GM21737 (cell line): ENCODE data around the gene EFCAB6.

ENCODE experiments used
- ATAC-seq: cut with Tn5 transposase; IDR thresholded peaks from one replicate; pipeline ENCODE4 v1.9.1; 2021; ENCODE audit warnings: mild to moderate bottlenecking, moderate library complexity; ENCODE audit not compliant: unreplicated experiment

EFCAB6 gene

DNA sequence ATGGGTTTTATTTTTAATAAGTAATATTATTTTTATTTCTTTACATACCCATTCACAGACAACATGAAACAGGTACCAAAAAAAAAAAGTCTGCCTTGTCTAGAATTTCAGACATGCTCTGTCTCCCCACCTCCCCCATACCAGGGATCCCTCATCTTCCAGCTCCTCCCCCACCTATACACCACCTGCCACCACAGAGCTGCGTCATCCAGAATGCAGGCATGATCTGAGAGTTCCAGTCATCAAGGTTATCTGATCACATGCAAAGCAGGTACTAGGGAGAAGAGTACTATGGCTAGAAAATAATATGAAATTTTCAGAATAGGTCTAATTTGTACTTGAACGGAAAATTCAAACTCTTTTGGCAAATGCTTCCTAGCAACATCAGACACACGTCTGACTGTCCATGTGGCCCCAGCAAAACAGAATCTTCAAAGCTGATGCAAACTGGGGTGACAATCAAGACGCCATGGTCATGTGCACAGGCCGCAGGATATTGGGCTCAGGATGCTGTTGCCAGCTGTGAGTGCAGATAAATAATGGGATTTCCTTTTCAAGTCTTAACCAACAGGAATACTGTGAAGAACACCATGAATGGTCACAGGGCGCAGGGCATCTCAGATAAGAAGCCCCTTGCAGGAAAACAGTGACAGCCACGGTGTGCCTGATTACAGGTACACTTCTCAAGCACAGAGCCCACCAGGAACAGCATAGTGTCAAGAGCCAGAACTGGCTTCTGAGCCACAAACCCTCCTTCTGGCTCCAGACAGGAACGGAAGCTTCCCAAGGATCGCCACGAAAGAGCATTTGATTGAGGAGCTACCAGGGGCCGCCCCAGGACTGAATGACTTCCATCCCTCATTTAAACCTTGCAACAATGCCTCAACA lies 169.5 kb downstream of the EFCAB6 start:
- no peak for ATAC-seq

- no peak for ATAC-seq
Measured at GRCh38 chr22:43639228-43639948, 172.7 kb downstream of the EFCAB6 start.

GRCh38 chr22:43637275-43638260 lies 174.5 kb downstream of the EFCAB6 start:
- ATAC-seq = no peak

- no peak for ATAC-seq
Measured at GRCh38 chr22:43636086-43636485, 176.0 kb downstream of the EFCAB6 start.

DNA sequence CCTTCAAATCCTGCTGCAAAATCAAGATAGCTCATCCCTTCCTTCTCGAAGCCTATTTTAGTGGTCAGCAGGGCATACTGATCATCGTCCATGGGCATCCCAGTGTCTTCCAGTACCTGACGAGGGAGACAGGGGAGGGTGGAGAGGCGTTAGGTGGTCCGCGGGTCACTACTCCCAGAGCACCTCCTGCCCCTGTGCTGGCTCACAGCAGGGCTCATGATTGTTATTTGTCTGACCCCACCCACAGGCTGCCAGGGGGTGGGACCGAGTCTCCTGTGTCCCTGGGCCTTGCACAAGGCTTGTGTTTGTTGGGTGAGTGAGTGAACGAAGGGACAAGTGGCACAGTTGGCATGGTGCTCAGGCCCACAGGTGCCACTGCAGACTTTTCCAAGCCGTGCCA lies 177.0 kb downstream of the EFCAB6 start:
- ATAC-seq = no peak

DNA sequence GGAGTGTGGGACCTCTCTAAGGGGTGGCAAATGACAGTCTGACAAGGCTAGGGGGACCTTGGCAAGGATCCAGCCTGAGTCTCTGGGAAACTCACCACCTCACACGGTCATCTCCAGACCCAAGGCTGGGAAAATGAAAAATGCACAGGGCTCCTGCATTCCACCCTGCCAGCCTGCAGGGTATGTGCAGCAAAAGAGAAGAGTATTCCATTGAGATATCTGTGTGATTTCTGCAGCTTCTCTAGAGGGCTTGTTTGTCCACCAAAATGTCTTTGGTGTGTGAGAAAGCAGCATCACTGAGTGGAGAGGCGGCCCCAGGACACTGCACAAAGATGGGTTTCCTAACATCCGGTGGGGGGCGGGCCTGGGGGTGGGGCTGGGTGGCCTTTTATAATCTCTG lies 177.8 kb downstream of the EFCAB6 start:
- no peak for ATAC-seq

- ATAC-seq = no peak
Measured at GRCh38 chr22:43633631-43634285, 178.3 kb downstream of the EFCAB6 start.

- ATAC-seq = no peak
Measured at GRCh38 chr22:43631846-43632245, 180.3 kb downstream of the EFCAB6 start.

DNA sequence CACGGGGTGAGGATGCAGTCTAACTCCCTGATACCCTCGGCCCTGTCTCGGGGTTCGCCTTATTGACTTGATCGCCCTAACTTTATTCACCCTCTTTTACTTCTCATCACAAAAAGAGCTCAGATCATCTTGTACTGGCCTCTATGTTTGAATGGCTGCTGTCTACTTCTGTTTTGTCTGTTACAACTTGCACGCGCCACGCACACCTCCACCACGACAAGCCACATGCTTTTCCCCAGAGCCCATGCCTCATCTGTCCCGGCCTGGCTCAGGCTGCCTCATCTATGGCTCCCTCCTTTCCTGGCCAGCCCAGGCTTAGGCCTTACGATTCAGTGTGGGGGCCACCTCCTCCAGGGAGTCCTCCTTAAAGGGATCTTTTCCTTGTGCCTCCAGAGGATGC lies 180.9 kb downstream of the EFCAB6 start:
- no peak for ATAC-seq

DNA sequence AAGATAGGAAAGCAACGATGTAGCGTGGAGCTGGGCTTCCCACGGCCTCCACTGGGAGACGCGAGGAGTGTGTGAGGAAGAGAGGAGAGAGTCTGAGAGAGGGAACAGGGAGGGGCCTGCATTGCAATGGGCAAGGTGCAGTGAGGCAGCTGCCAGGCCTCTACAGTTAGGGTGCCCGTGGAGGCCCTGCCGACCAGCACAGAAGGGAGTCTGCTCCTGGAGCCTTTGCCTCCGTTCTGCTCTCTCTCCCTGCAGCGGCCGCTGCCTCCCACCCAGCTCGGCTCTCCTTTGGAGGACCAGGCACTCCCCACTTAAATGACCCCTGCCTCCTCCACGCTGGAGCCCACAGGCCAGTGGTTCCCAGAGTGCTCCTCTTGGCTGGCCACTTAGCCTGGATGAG lies 181.7 kb downstream of the EFCAB6 start:
- no peak for ATAC-seq

DNA sequence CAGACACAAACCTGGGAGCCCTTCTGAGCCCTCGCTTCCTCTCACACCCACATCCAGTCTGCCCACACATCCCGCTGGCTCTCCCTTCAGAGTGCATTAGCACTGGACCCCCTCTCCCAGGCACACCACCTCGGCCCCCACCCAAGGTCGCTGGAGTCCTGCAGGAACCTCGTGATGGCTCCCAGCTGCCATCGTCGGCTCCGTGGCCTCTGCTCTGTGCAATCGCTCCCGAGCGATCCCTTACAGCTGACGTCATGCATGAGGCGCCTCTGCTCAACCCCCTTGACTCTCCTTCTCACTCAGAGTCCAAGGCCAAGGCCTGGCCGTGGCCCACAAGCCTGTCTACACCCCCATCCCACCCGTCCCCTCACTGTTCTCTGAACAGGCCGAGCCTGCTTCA lies 183.9 kb downstream of the EFCAB6 start:
- no peak for ATAC-seq

- no peak for ATAC-seq
Measured at GRCh38 chr22:43627485-43628213, 184.5 kb downstream of the EFCAB6 start.

GRCh38 chr22:43625242-43625641 lies 186.9 kb downstream of the EFCAB6 start:
- no peak for ATAC-seq

GRCh38 chr22:43624144-43624998 lies 187.7 kb downstream of the EFCAB6 start:
- no peak for ATAC-seq

DNA sequence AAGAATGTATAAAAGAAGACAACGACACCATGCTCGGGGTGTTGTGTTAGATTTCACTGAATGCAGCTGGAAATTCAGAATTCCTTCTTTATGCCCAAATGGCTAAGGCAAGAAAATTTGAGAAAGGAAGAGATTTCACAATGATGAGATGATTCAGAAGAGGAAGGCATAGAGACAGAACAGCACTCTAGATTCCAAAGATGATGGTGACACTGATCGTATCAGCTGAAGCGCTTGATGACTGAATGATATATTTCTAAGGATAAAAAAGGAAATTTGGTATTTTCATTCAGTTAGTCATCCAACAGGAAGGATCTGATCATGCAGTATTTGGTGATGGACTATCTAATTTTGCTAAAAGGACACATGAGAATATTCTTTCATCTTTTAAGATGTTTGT lies 189.2 kb downstream of the EFCAB6 start:
- ATAC-seq = no peak

DNA sequence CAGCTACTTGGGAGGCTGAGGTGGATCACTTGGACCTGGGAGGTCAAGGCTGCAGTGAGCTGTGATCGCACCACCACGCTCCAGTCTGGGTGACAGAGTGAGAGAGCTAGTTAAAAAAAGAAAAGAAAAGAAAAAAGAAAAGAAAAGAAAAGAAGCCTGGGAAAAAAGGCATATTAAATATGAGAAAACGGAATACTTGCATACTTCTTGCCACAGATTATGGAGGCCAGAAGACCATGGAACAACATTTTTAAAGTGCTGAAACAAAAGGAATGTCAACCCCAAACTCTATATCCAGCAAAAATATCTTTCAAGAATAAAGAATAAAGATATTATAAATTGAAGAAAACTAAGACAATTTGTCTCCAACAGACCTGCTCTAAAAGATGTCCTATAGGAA lies 191.9 kb downstream of the EFCAB6 start:
- ATAC-seq = no peak

DNA sequence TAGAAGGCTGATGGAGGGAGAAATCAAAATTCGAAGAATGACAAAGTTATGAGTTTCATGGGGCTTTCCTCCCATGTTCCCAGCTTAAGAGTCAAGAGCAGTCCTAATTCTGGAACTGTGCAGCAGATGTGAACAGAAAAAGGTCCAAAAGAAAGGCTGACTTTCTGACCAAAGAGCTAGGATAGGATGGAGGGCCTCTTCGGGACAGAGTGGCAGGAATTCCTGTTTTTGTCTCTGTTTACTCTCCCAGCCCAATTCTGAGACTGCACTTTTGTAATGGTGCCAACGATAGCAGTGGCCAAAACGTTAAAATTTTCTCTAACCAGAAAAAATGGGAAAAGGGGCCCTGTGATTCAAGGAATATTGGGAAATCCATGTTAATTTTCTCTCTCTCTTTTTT lies 193.6 kb downstream of the EFCAB6 start:
- no peak for ATAC-seq

DNA sequence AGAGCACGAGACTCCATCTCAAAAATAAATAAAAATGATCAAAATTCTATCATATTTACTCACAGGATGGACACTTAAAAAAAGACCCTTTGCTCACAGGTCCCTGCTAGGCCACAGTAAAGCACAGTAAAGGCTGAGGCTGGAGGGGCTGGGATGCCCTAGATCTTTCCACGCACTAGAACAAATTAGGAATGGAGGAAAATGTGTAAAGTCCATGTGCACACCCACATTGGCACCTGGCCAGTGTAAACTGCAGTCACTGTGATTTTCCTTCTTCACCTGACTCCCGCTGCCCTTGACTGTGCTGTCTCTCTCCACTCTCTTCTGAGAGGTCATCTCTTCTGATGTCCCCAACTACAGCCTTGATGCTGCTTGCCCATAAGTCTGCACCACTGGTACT lies 195.5 kb downstream of the EFCAB6 start:
- ATAC-seq = no peak

- no peak for ATAC-seq
Measured at GRCh38 chr22:43600265-43600664, 211.8 kb downstream of the EFCAB6 start.
